Activated CD4-positive, alpha-beta T cell treated with anti-CD3 and anti-CD28 coated beads, Interleukin-2, Interleukin-6, amounts not matched to agents 100 ng/mL and 50 ng/mL, durations not matched to agents 16 hours and 8 hours (primary cell): ENCODE results near the gene EXOC3.
"Not testable (repeated sequence)": the region's sequence is repeated elsewhere in the genome, so short reads cannot be mapped to it uniquely, and the experiment has no call there.

Experiments
- DNase-seq: peaks from one replicate; pipeline ENCODE4 v3.0.0-alpha.2; 2020

Gene EXOC3

DNA sequence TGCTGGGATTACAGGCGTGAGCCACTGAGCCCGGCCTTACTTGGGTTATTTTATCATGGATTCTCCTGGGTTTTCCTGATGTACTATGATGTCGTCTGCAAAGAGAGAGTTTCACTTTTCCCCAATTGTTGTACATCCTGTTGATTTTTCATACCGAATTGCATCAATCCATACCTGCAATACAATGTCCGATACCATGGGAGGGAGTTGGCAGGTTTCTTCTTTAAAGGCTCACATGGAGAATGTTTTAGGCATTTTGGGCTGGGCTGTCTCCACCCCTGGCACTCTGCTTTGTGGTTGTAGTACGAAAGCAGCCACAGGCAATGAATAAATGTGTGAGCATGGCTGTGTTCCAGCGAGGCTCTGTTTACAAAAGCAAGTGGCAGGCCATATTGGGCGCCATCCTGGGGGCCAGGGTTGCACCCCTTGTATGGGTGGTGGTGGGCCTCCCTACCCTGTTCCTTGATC is 35.1 kb upstream of the EXOC3 start:
- DNase-seq = no peak

GRCh38 chr5:410911-411517 is 32.0 kb upstream of the EXOC3 start:
- DNase-seq = no peak

- DNase-seq = no peak
Observed at GRCh38 chr5:411728-412127, 31.2 kb upstream of the EXOC3 start.

GRCh38 chr5:414991-415927 is 27.7 kb upstream of the EXOC3 start:
- not testable (repeated sequence) for DNase-seq

DNA sequence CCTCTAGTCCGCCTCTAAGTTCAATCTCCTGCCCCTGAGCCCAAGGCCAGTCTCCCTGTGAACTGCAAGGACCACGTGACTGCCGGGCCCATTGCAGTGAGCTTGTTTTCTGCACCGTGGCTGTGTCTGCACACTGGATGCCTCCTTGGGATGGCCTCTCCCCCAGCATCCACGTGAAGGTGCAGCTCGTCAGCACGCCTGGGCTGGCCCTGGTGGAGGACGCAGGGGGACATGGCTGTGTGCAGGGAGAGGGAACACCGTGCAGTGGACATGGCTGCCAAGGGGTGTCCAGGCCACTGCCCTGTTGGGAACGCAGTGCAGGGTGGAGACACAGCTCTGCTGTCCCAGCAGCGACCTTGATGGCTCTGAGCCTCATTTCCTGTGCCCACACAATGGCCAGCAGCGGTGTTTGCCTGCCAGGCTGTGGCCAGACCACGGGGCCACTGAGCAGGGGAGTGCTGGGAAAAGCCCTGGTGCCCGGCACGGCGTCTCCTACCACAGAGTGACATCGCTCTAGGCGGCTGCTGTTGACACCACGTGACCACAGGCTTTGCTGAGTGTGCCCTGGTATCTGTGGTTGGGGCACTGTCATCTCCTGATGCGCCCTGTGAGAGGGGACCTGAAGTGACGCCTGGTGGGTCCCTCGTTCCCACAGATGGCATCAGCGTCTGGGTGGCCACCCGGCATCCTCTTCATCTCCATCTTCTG is 26.9 kb upstream of the EXOC3 start:
- DNase-seq = peak; percentile 40

- DNase-seq = no peak
Observed at GRCh38 chr5:416636-416960, 26.4 kb upstream of the EXOC3 start.

DNA sequence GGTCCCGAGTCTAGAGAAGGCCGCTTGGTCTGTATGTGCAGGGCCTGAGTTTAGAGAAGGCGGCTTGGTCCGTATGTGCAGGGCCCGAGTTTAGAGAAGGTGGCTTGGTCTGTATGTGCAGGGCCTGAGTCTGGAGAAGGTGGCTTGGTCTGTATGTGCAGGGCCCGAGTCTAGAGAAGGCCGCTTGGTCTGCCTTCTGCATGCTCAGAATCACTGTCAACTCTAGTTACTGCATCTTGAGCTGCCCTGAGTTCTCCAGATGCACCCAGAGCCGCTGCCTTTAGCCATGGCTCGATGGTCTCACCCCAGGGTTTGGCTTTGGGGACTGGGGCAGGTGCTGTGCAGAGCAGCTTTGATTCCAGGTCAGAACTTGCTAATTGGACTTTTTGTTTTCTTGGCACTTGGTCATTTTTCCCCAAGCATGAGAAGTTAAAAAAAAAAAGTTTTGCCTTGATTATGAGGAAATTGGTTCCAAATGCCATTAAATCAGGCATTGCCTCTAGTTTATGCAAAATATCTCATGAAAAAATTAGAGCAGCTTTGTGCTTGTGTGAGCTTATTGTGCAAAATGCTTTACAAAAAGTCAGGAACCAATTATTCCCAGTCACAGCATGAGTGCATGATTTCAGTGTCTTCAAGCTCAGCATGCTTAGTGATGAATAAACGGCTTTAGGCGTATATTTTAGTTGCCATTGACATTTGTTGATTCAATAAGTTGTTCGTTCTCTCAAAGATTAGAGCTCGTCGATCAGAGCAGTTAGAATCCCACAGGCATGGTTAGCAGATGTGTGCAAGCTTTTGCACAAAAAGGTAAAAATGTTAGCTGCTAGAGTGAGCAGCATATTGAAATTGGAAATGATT is 25.4 kb upstream of the EXOC3 start:
- no peak for DNase-seq

DNA sequence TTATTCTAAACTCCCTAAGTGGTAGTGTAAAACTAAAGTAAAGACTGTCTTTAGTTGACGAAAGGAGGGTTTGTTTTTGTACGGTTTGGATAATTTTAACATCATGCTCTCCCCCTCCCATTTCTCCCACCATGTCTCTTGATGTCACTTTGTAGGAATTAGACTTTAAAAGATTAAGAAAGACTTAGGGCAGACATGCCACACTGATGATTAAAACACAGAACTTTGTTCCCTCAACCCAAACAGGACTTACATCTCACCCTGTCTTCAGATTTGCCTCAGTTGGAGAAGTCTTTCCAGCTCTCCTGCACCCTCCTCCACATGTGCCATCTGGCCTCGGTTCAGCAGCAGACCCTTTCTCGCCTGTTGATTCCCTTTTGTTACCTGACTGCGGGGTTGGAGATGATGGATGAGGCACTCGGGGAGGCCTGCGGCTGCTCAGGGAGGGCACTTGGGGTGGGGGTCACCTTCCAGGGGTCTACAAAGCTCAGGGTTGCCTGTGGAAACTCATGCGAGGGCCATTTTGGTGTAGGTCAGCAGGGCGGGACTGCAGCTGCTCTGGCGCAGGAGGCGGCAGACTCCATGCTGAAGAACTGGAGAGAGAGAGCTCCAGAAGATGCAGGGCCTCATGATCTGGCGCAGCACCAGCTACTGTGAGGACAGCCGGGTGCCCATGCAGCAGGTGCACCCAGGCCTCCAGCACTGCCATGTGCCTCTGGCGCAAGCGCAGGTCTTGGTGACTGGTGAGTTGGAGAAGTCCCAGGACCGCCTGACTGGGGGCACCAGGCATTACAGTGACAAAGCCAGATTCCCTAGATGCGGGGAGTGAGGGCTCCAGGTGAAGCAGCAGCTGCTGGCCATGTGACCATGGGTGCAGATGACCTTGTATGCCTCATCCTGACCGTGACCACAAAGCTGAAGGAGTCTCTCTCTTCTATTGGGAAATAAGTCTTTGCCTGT is 24.5 kb upstream of the EXOC3 start:
- no peak for DNase-seq

DNA sequence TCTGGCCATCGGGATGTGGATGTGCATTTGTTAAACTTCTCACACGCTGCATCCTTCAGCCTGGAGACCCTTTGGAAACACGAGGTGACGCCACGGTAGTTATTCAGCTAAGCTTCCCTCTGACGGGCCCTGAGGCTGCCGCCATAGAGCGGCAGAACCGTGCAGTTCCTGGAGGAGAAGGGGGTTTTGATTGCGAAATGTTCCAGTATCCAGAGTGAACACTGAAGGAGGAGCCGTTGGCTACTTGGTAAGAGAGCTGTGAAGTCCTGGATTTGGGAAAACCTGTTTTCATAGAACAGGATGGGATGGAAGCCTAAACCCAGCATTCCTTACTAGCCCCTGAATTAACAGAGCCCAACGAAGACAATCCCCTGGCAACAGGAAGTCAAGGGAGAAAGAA is 23.0 kb upstream of the EXOC3 start:
- no peak for DNase-seq

GRCh38 chr5:420632-421286 is 22.2 kb upstream of the EXOC3 start:
- DNase-seq = no peak

- DNase-seq = no peak
Observed at GRCh38 chr5:421287-421880, 21.6 kb upstream of the EXOC3 start.

DNA sequence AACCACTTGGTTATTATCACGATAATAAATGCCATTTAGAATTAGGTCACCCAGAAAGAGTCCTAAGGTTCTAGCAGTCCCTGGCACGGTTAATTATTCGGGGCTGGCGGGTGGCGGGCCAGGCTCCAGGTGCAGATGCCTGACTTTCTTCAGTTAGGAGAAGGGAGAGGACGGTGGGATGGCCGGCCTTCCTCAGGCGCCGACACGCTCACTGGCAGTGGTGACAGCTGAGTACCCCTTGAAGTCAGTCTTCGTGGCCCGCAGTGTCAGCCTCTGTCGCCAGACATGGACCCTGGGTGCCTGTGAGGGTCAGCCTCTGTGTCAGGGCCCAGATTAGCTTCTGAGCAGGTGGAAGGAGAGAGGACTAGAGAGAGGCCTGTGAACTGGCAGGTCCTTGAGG is 21.1 kb upstream of the EXOC3 start:
- no peak for DNase-seq

DNA sequence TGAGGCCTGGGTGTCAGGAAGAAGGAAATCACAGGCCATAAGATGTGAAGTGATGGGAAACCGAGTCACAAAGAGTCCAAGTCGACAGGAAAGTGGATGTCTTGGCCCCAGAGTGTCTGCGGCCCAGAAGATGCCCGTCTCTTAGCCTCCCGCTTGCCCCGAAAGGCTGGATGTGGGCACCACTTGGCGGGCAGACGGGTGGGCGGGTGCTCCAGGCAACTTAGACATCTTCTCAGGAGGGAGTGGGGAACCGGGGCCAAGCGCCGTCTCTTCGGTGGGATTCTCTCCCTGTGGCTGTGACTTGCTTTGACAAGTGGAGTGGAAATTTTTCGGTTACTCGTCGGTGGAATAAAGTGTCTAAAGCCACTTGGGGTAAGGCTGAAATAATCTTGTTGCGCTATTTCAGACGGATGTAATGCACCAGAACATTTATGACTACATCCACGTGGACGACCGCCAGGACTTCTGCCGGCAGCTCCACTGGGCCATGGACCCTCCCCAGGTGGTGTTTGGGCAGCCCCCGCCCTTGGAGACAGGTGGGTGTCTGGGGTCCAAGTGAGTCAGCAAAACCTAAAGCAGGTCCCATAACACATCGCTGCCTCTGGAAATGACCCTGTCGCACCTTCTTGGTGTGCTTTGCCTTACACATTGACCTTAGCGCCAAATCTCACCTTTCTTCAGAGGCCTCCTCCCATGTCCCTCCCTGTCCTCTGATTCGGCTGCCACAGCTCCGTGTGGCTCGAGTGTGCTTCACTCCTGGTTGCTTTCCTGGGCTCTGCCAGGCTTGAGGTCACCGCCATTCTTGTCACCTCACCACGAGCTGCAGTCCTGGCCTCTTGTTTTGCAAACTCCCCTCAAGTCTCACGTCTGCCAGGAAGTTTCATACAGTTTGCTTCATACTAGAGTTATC is 20.4 kb upstream of the EXOC3 start:
- DNase-seq = no peak

GRCh38 chr5:423233-423565 is 19.8 kb upstream of the EXOC3 start:
- no peak for DNase-seq

GRCh38 chr5:423626-424261 is 19.2 kb upstream of the EXOC3 start:
- no peak for DNase-seq

GRCh38 chr5:424301-425110 is 18.5 kb upstream of the EXOC3 start:
- DNase-seq = no peak

DNA sequence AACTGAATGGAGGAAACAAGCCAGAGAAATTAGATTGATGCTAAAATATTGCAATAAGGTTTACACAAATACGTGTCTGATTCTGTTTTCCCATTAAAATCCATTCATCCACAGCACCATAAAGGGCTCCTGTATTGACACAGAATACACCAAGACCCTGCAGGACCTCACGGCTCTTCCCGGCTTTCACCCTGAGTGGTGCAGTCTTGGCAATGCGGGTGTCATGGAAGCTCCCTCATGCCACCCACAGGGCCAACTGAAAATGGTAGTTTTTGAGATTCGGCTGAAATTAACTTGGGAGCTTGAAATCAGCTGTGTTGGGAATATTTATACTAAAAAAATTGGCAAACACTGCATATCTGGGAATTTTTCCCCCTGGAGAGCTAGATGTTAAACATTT is 17.3 kb upstream of the EXOC3 start:
- peak; percentile 27 for DNase-seq

- no peak for DNase-seq
Observed at GRCh38 chr5:426392-426976, 16.5 kb upstream of the EXOC3 start.
